ENCODE data around the gene CCDC85C.

The CCDC85C gene

DNA sequence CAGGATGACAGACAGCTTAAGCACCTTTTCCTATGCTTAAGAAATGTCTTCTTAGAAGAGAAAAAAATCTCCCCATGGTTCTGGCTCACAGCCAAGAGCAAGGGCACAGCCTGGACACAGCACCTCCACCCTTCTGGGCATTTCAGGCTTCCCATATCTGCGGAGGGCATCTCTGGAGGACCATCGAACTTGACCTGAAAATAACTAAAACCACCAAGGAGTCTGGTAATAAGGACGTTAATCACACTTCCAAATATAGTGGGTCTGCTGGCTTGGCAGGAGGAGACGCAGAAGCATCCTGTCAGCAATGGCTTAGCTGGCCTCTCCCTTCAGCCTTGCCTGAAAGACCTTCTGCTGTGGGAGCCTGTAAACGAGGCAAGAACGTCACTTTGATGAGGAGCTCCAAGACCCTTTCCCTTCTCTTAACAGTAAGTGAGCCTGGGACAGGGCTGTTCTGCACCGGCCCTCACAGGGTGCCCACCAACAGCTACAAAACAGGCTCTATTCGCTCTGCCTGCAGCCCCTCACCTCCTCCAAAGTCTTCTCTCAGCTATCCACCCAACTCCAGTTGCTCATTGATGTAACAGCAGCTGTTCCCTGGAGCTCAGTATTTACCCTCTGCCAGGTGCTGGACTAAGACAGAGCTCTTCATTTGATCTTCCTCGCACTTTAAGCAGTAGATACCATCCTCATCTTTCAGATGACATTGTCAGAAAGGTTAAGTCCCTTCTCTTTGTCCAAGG is 136.5 kb downstream of the CCDC85C start:
- DNase-seq, result peak; percentile 55

DNA sequence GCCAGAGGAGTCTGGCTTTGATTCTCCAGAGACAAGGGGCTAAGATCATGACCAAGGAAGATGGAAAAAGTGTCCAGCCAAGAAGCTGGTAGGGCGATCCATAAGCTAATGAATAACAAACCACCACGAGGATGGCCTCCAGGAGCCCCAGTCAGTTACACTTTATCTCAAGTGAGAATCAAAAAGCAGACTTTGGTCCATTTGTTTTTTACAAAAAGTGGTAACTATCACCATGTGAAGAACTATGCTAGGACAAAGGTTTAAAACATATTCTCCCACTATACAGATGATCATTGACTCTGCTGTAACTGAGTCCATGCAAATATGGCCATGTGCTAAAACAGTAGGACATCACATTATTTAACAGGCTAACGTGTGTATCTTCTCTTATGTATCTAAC is 137.2 kb downstream of the CCDC85C start:
- no peak for DNase-seq

DNA sequence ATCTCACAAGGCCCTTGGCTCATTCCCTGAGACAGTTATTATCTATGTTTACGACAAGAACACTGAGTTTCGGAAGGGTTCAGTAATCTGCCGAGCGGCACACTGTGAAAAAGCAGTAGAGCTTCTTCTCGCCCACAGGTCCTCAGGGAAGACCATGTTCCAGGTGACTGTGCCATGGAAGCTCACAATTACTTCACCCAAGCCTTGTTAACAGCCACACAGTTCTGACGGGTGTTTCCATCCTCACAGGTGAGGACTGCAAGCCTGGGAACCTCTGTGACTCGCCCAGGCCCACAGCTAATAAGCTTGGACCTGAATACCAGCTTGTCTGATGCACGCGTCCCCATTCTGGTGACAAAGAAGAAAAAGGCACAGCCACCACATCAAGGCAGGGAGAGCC is 138.7 kb downstream of the CCDC85C start:
- no peak for DNase-seq

DNA sequence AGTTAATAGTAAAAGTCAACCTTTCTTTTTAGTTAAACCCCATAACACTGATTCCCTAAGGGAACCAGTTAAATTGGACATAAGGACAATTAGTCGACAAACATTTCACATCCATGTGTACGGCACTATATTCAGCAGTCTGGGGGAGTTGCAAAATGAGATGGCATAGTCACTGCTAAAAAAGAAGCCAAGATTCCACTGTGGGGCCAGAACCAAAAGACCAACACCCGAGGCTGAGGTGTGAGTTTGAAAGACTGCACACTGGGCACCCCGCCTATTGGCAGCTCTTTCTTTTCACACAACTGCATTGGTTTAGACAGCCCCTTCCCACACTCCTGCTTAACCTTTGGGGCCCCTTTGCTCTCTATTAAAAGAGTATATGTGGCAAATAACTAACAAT is 140.0 kb downstream of the CCDC85C start:
- DNase-seq, result no peak

DNA sequence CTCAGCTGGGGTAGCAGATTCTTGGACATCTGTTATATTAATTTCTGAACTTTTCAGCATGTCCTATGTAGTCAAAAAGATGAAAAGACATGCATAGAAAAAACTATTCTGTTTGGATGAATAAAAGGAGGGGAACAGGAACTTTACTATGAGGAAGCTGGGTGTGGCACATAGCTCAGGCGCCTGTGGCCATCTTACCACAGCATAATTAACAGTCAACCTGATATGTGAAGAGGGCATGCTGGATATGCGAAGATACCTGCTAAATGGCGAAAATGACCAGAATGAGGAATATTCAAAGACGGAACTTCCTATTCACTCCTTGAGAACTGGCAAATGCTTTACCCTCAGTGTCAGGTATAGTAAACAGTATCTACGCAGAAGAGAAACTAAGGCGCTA is 141.8 kb downstream of the CCDC85C start:
- DNase-seq, result no peak

DNA sequence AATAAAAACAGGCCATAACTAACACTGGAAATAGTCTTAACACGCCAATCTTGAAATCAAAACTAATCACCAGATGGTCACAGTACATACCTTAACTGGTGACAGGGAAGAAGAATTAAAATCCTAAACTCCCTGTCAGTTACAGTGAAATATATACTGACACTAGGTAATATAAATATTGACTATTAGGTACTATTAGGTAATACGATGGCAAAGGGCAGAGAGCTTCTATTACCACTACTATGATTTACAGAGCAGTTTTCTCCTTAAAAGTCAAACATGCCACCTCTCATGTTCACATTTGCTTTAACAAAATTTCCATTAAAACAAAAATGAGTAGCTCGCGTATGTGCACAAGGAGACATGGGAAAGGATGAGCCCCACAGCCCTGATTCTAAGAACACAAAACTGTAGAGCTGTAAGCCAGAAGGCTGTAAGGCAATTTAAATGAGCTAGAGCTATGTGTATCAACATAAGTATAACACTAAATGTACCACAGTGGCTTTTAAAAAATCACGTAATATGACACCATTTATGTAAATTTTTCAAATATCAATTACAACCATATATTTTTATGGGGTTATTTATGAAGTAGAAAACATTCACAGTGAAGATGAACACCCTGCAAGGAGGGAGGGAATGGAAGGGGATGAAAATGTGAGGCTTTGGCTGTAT is 142.5 kb downstream of the CCDC85C start:
- no peak for DNase-seq

DNA sequence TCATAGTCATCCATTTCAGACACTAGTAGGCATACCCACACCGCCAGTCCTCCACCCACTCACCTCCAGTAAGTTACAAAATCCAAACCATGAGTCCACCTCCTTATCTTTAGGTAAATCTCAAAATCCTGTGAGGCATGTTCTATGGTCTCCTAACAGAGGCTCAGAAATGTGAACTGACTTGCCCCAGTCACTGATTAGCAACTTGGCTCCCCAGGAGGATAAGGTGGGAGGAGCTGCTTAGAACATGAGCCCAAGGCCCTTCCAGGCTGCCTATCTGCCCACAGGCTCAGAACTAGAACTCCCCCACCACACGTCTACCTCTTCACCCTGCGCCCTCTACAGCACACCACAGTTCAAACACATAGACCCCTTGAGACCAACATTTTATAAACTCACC is 143.2 kb downstream of the CCDC85C start:
- DNase-seq, result no peak

DNA sequence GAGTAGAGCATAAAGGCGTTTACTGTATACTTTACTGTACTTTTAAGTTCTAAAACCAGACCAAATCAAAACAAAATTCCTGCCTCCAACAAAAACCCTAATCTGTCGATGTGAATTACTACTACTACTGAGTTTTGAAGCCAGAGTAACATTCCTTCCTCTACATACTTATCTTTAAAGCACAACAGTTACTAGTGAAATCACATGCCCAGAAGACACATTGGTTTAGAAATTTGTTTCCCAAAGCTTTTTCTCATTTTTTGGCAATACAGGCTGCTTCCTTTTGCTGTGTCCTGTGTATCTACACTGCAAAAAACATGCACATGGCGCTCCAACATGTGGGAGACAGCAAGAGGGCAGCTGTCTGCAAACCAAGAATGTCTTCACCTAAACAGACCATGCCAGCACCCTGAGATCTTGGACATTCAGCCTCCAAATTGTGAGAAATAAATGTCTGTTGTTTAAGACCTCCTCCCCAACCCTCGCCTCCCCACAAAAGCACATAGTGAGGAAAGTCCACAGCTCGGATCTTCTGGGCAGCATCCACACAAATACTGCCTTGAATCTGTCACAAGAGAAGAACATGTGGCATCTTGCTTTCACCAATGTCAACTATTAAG is 144.4 kb downstream of the CCDC85C start:
- no peak for DNase-seq

DNA sequence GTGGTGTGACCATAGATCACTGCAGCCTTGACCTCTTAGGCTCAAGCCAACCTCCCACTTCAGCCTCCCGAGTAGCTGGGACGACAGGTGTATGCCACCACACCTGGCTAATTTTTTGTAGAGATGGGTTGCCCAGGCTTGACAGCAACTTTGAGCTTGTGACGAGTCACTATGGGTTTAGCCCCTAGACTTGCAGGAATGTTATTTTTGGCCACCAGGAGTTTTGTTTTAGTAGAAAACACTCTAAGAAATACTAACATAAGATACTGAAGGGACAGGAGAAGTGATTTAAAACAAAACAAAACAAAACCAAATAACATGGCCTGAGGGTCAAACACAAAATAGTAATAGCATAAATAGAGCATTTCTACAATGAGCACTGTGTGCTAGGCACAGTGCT is 149.8 kb downstream of the CCDC85C start:
- DNase-seq, result no peak

DNA sequence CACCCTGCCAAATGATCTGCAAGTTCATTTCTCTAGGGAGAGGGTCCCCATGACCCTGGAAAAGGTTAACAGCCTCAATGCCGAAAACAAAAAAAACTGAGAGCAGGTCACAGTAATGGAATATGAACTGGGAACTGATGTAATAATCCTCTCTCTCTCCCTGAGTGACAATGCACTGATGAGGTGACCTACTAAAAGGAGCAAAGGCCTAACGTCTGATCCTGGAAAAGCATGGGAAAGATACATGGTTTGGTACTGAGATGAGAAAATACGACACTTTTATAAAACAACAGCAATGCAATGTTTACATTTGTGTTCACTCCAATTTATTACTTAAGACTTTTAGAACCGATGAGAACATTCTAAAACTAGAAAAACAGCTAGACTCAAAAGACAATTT is 151.0 kb downstream of the CCDC85C start:
- no peak for DNase-seq

DNA sequence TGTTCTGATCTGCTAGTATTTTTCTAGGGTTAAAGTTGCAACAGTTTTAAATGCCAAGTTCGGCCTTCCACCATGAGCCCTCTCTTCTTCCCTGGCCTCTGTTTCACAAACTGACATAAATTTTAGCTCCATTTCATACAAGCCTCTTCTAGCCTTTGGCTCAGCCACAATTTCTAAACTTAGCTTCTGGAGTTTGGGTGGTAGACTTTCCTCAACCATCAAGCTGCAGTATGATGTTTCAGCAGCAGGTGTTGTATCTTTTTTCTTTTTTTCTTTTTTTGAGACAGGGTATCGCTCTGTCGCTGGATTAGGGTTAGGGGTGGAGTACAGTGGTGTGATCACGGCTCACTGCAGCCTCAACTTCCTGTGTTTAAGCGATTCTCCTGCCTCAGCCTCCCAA is 152.8 kb downstream of the CCDC85C start:
- no peak for DNase-seq

DNA sequence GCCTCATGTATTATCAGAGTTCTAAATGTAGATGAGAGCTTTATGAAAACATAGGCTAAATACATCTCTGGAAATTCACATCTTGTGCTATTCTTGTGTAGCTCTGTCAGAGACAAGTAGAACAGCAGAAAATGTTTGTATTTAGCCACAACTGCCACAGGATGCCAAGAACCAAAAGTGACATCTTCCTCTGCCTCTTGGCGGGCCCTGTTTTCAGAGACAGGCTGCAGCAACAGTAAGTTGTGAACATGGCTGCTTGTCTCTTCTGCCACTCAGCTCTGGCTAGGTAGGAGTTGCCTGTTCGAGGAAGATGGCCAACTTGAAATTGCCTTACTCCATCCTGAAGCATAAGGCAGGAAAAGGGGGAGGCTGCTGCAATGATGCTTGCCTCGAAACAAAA is 153.7 kb downstream of the CCDC85C start:
- DNase-seq, result no peak
